Progenitor cell of endocrine pancreas (in vitro differentiated cells): ENCODE results near the gene RPS8. TPM values are rescaled to one million over a fixed set of nuclear protein-coding genes. Genes with fewer than 3 reads are reported as not detected.

Experiments used
- DNase-seq: peaks from one replicate; pipeline ENCODE4 v3.0.0; 2021; ENCODE audit warnings: low spot score; ENCODE audit not compliant: unreplicated experiment
- H3K27ac Mint-ChIP-seq: 2 replicates; pipeline ENCODE4 v1.8.0; 2021; ENCODE audit warnings: mild to moderate bottlenecking, moderate library complexity, mixed read lengths
- H3K27me3 Mint-ChIP-seq: 2 replicates; pipeline ENCODE4 v1.8.0; 2021; ENCODE audit warnings: mixed read lengths
- H3K36me3 Mint-ChIP-seq: 2 replicates; pipeline ENCODE4 v1.8.0; 2022; ENCODE audit warnings: mixed read lengths; ENCODE audit not compliant: insufficient read depth
- H3K4me1 Mint-ChIP-seq: 2 replicates; pipeline ENCODE4 v1.8.0; 2021; ENCODE audit warnings: low read depth, mixed read lengths
- H3K4me3 Mint-ChIP-seq: 2 replicates; pipeline ENCODE4 v1.8.0; 2021; ENCODE audit warnings: low read depth, mild to moderate bottlenecking, moderate library complexity, mixed read lengths
- H3K9me3 Mint-ChIP-seq: 2 replicates; pipeline ENCODE4 v1.8.0; 2021; ENCODE audit warnings: low read depth, mixed read lengths
- total RNA-seq: library from RNA; stranded (reverse); gene quantifications from 2 replicates; pipeline ENCODE4 v1.2.1, GENCODE V29; 2021
- TF ChIP-seq, protein P1 (sequence below): fragments of 200-600 bp; sonication (generic); IDR thresholded peaks from one replicate; pipeline ENCODE4 v1.5.0; 2021; ENCODE audit warnings: antibody characterized with exemption, mild to moderate bottlenecking; ENCODE audit not compliant: unreplicated experiment

RPS8 gene
- total RNA-seq, 1 donor from 2014 or later = 1,808 TPM

GRCh38 chr1:44803062-44803311, 27.6 kb downstream of the RPS8 start:
- Mint-ChIP-seq H3K9me3 (no peaks in the 10 kb centered on the region), H3K4me3 (no peak overlapping the region), H3K4me1 (peaks cover 29% of the 10 kb centered on the region), H3K27ac (peak overlapping the region; percentile 73), H3K36me3 (peaks cover 7% of the 10 kb centered on the region), H3K27me3 (peaks cover 8% of the 10 kb centered on the region)
- TF ChIP-seq, protein P1, sequence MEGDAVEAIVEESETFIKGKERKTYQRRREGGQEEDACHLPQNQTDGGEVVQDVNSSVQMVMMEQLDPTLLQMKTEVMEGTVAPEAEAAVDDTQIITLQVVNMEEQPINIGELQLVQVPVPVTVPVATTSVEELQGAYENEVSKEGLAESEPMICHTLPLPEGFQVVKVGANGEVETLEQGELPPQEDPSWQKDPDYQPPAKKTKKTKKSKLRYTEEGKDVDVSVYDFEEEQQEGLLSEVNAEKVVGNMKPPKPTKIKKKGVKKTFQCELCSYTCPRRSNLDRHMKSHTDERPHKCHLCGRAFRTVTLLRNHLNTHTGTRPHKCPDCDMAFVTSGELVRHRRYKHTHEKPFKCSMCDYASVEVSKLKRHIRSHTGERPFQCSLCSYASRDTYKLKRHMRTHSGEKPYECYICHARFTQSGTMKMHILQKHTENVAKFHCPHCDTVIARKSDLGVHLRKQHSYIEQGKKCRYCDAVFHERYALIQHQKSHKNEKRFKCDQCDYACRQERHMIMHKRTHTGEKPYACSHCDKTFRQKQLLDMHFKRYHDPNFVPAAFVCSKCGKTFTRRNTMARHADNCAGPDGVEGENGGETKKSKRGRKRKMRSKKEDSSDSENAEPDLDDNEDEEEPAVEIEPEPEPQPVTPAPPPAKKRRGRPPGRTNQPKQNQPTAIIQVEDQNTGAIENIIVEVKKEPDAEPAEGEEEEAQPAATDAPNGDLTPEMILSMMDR = no peak
- no peak for DNase-seq

DNA sequence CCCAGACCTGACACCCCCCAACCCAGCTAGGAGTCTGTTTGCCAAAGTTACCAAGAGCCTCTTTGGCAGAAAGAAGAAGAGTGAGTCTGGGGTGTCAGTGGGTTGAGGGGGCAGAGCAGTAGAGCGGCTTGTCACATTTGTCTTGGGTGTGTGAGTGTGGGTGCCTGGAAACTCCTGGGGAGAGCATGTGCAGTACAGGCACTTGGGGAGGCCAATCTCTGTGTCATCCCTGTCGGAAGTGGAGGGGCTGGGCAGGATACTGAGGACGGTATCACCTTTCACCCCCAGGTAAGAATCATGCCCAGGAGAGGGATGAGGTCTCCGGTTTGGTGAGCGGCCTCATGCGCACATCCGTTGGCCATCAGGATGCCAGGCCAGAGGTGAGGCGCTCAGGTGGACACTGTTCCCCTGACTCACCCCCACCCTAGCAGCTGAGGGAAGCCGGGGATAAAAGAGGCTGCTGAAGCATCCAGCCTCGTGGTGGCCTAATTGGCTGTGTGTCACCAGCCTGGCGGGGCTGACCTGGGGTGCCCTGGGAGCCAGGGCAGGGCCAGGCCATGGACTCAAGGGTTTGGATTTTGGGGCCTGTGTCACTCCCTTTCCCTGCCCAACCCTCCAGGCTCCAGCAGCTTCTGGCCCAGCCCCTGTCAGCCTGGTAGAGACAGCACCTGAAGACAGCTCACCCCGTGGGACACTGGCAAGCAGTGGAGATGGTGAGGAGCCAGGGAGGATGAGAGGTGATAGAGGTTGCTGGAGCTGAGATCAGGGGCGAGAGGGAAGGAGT, 28.2 kb downstream of the RPS8 start:
- Mint-ChIP-seq H3K9me3 (no peaks in the 10 kb centered on the region), H3K4me3 (no peak overlapping the region), H3K36me3 (peaks cover 7% of the 10 kb centered on the region), H3K27ac (peak overlapping the region; percentile 73), H3K4me1 (peaks cover 33% of the 10 kb centered on the region), H3K27me3 (peaks cover 8% of the 10 kb centered on the region)
- TF ChIP-seq, protein P1 = no peak
- DNase-seq = no peak

- Mint-ChIP-seq H3K27ac (peak overlapping the region; percentile 75), H3K9me3 (no peaks in the 10 kb centered on the region), H3K4me1 (peaks cover 40% of the 10 kb centered on the region), H3K36me3 (peaks cover 7% of the 10 kb centered on the region), H3K4me3 (no peak overlapping the region), H3K27me3 (peaks cover 8% of the 10 kb centered on the region)
- TF ChIP-seq, protein P1 = no peak
- DNase-seq = no peak
These were observed 30.1 kb downstream of the RPS8 start for GRCh38 chr1:44805311-44806024.

- no peaks in the 10 kb centered on the region for H3K9me3 Mint-ChIP-seq
- peaks cover 5% of the 10 kb centered on the region for H3K27me3 Mint-ChIP-seq
- peaks cover 7% of the 10 kb centered on the region for H3K36me3 Mint-ChIP-seq
- no peak overlapping the region for H3K4me3 Mint-ChIP-seq
- H3K27ac Mint-ChIP-seq = peak overlapping the region; percentile 99
- TF ChIP-seq, protein P1 = no peak
- H3K4me1 Mint-ChIP-seq = peaks cover 43% of the 10 kb centered on the region
- no peak for DNase-seq
These were observed 30.8 kb downstream of the RPS8 start for GRCh38 chr1:44806025-44806703.

DNA sequence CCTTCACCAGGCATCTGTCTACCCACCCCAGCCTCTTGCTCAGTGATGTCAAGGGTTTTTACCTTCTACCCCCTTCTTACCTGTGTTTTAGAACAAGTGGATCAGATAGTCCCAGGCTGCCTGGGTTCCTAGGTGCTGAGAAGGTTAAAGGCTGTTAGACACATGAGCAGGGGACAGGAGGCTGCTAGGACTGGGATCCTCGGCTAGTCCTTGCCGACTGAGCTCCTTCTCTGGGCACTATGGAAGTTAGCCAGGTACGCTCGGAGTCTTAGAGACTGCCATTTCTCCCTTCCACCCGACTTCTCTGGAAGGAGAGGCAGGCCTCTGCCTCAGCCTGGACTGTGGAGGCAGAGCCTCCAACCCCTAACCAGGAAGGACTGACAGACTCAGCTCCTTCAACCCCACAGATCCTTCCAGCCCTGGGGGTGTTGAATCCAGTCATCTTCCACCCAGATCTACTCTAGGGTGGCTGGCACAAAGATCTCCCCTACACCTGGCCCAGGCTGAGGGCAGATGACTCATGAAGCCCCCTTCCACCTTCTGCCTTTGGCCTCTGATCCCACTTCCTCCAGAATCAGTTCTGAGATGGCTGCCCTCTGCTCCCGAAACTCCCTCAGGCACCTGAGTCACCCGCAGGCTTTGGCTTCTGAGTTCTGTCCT, 31.5 kb downstream of the RPS8 start, which contains the start of gene DYNLT4:
Gene DYNLT4 (minus strand): TSS at position 648 of the 660 bp plus-strand sequence. CDS start 683 bp downstream, outside the sequence.
- no peak for DNase-seq
- H3K36me3 Mint-ChIP-seq = peaks cover 6% of the 10 kb centered on the region
- H3K27me3 Mint-ChIP-seq = peaks cover 4% of the 10 kb centered on the region
- H3K4me1 Mint-ChIP-seq = peaks cover 43% of the 10 kb centered on the region
- peak within 1 kb of the TSS; percentile 99 for H3K27ac Mint-ChIP-seq
- peak within 1 kb of the TSS; percentile 69 for H3K4me3 Mint-ChIP-seq
- TF ChIP-seq, protein P1 = no peak
- no peaks in the 10 kb centered on the region for H3K9me3 Mint-ChIP-seq
